GM19035 (cell line): Measurements from ENCODE around the gene ANG.
"Not testable (repeated sequence)": the region's sequence is repeated elsewhere in the genome, so short reads cannot be mapped to it uniquely, and the experiment has no call there.

Experiments
- ATAC-seq: cut with Tn5 transposase; IDR thresholded peaks from one replicate; pipeline ENCODE4 v1.9.1; 2021; ENCODE audit not compliant: unreplicated experiment

ANG gene

GRCh38 chr14:20698018-20698329 lies 9.4 kb downstream of the ANG start:
- ATAC-seq: no peak

- ATAC-seq: no peak
Measured at GRCh38 chr14:20698934-20699333, 10.4 kb downstream of the ANG start.

GRCh38 chr14:20699931-20700330 lies 11.4 kb downstream of the ANG start:
- ATAC-seq: no peak

- not testable (repeated sequence) for ATAC-seq
Measured at GRCh38 chr14:20700965-20701364, 12.4 kb downstream of the ANG start.

GRCh38 chr14:20706657-20707355 lies 18.2 kb downstream of the ANG start:
- no peak for ATAC-seq

- no peak for ATAC-seq
Measured at GRCh38 chr14:20707622-20708021, 19.1 kb downstream of the ANG start.

GRCh38 chr14:20711261-20711660 lies 22.7 kb downstream of the ANG start:
- ATAC-seq: no peak

GRCh38 chr14:20711685-20712084 lies 23.1 kb downstream of the ANG start:
- no peak for ATAC-seq

- no peak for ATAC-seq
Measured at GRCh38 chr14:20712904-20713303, 24.3 kb downstream of the ANG start.

- ATAC-seq: no peak
Measured at GRCh38 chr14:20714593-20715250, 26.2 kb downstream of the ANG start.

- no peak for ATAC-seq
Measured at GRCh38 chr14:20719777-20720176, 31.2 kb downstream of the ANG start.

- no peak for ATAC-seq
Measured at GRCh38 chr14:20720741-20721140, 32.2 kb downstream of the ANG start.

GRCh38 chr14:20722016-20722415 lies 33.5 kb downstream of the ANG start:
- ATAC-seq: no peak

- ATAC-seq: no peak
Measured at GRCh38 chr14:20723488-20723887, 34.9 kb downstream of the ANG start.

GRCh38 chr14:20726121-20726520 lies 37.6 kb downstream of the ANG start:
- not testable (repeated sequence) for ATAC-seq

GRCh38 chr14:20726531-20726930 lies 38.0 kb downstream of the ANG start:
- no peak for ATAC-seq

- no peak for ATAC-seq
Measured at GRCh38 chr14:20730891-20731290, 42.3 kb downstream of the ANG start.

GRCh38 chr14:20732477-20732876 lies 43.9 kb downstream of the ANG start:
- no peak for ATAC-seq

- no peak for ATAC-seq
Measured at GRCh38 chr14:20732979-20733635, 44.5 kb downstream of the ANG start.

- no peak for ATAC-seq
Measured at GRCh38 chr14:20733684-20734429, 45.3 kb downstream of the ANG start.

GRCh38 chr14:20734430-20734806 lies 45.9 kb downstream of the ANG start:
- no peak for ATAC-seq

- ATAC-seq: not testable (repeated sequence)
Measured at GRCh38 chr14:20738292-20738691, 49.7 kb downstream of the ANG start.
